GM23338 (cell line): ENCODE results near the gene RAD51B. TPM values are rescaled to one million over a fixed set of nuclear protein-coding genes. Genes with fewer than 3 reads are reported as not detected.

ENCODE experiments used
- ATAC-seq: fragments of 200-7000 bp; cut with Tn5 transposase; 3 replicates; pipeline ENCODE4 v1.9.1; 2020
- DNase-seq: peaks from one replicate; pipeline ENCODE4 v3.0.0-alpha.2; 2015; ENCODE audit warnings: low spot score
- H2AFZ ChIP-seq: fragments of 200-600 bp; sonication (generic); 2 replicates; pipeline ENCODE4 v1.8.0; 2016; ENCODE audit warnings: antibody characterized with exemption, mild to moderate bottlenecking, moderate library complexity
- H3F3A ChIP-seq: fragments of 200-600 bp; sonication (generic); replicated peaks from 2 replicates; pipeline ENCODE4 v1.8.0; 2017; ENCODE audit warnings: antibody characterized with exemption, mixed run types, low read depth
- H3K27ac ChIP-seq: fragments of 200-600 bp; sonication (generic); 2 replicates; pipeline ENCODE4 v1.6.1; 2016; ENCODE audit warnings: low read depth
- H3K27me3 ChIP-seq: fragments of 200-600 bp; sonication (generic); 2 replicates; pipeline ENCODE4 v1.8.0; 2016; ENCODE audit warnings: mild to moderate bottlenecking, mixed run types, moderate library complexity; ENCODE audit not compliant: insufficient read depth
- H3K36me3 ChIP-seq: fragments of 200-600 bp; sonication (generic); 2 replicates; pipeline ENCODE4 v1.8.0; 2016; ENCODE audit warnings: mild to moderate bottlenecking; ENCODE audit not compliant: insufficient read depth
- H3K4me1 ChIP-seq: fragments of 200-600 bp; sonication (generic); 2 replicates; pipeline ENCODE4 v1.8.0; 2016; ENCODE audit warnings: mild to moderate bottlenecking, moderate library complexity; ENCODE audit not compliant: insufficient read depth
- H3K4me2 ChIP-seq: fragments of 200-600 bp; sonication (generic); 2 replicates; pipeline ENCODE4 v1.7.1; 2017; ENCODE audit warnings: mixed run types
- H3K4me3 ChIP-seq: fragments of 200-600 bp; sonication (generic); 2 replicates; pipeline ENCODE4 v1.6.1; 2016; ENCODE audit warnings: mixed run types
- H3K79me2 ChIP-seq: fragments of 200-600 bp; sonication (generic); replicated peaks from 2 replicates; pipeline ENCODE4 v1.8.0; 2017; ENCODE audit warnings: mild to moderate bottlenecking; ENCODE audit not compliant: insufficient read depth
- H3K9me2 ChIP-seq: fragments of 200-600 bp; sonication (generic); 2 replicates; pipeline ENCODE4 v1.8.0; 2017; ENCODE audit not compliant: insufficient read depth
- H4K20me1 ChIP-seq: fragments of 200-600 bp; sonication (generic); replicated peaks from 2 replicates; pipeline ENCODE4 v1.8.0; 2017; ENCODE audit warnings: mild to moderate bottlenecking; ENCODE audit not compliant: insufficient read depth
- H3K27ac Mint-ChIP-seq: 2 replicates; pipeline ENCODE4 v1.8.0; 2020; ENCODE audit warnings: inconsistent platforms, mild to moderate bottlenecking, moderate library complexity, mixed read lengths
- H3K27me3 Mint-ChIP-seq: 3 replicates; pipeline ENCODE4 v1.8.0; 2022; ENCODE audit warnings: low read depth, mild to moderate bottlenecking, moderate library complexity, mixed read lengths, inconsistent platforms; ENCODE audit not compliant: insufficient read depth, poor library complexity
- H3K36me3 Mint-ChIP-seq: 3 replicates; pipeline ENCODE4 v1.8.0; 2021; ENCODE audit warnings: low read depth, mild to moderate bottlenecking, inconsistent platforms, moderate library complexity, mixed read lengths
- H3K4me1 Mint-ChIP-seq: 3 replicates; pipeline ENCODE4 v1.8.0; 2020; ENCODE audit warnings: mild to moderate bottlenecking, inconsistent platforms, mixed read lengths
- H3K4me3 Mint-ChIP-seq: 3 replicates; pipeline ENCODE4 v1.8.0; 2021; ENCODE audit warnings: moderate library complexity, mild to moderate bottlenecking, inconsistent platforms, mixed read lengths
- H3K9me3 Mint-ChIP-seq: 3 replicates; pipeline ENCODE4 v1.8.0; 2020; ENCODE audit warnings: moderate library complexity, mild to moderate bottlenecking, inconsistent platforms, mixed read lengths
- CREB1 ChIP-seq: fragments of 250-450 bp; sonication (Bioruptor Pico); IDR thresholded peaks from 2 replicates; pipeline ENCODE4 v1.5.0; 2020; ENCODE audit warnings: low read depth, mild to moderate bottlenecking, moderate library complexity
- ETS1 ChIP-seq: IDR thresholded peaks from 2 replicates; pipeline ENCODE4 v1.6.1; 2016; ENCODE audit warnings: antibody characterized with exemption
- JUNB ChIP-seq: IDR thresholded peaks from one replicate; pipeline ENCODE4 v1.6.1; 2016; ENCODE audit warnings: antibody characterized with exemption; ENCODE audit not compliant: unreplicated experiment
- POLR2AphosphoS5 ChIP-seq: IDR thresholded peaks from 2 replicates; pipeline ENCODE4 v1.6.1; 2016; ENCODE audit warnings: antibody characterized with exemption, low read depth
- STAT1 ChIP-seq: IDR thresholded peaks from one replicate; pipeline ENCODE4 v1.6.1; 2016; ENCODE audit warnings: antibody characterized with exemption; ENCODE audit not compliant: unreplicated experiment
- ZNF114 ChIP-seq: fragments of 250-450 bp; sonication (Bioruptor Pico); IDR thresholded peaks from 2 replicates; pipeline ENCODE4 v1.5.0; 2020; ENCODE audit warnings: mild to moderate bottlenecking, moderate library complexity
- ZNF462 ChIP-seq: fragments of 250-450 bp; sonication (Bioruptor Pico); IDR thresholded peaks from 2 replicates; pipeline ENCODE4 v1.5.0; 2020; ENCODE audit warnings: mild to moderate bottlenecking, moderate library complexity
- polyA plus RNA-seq: library from polyadenylated mRNA; unstranded; fragments of >200 nt; fragmentation: Nextera tagmentation; extraction: Ambion mirVana; gene quantifications from 2 replicates; pipeline ENCODE4 v1.2.1, GENCODE V29; 2016
- total RNA-seq: library from RNA; depleted of rRNA; stranded (reverse); fragments of >200 nt; shearing (Covaris generic); gene quantifications from 2 replicates; pipeline ENCODE4 v1.2.3, GENCODE V29; 2014

The RAD51B gene
- total and polyA plus RNA-seq, 2 experiments from 2014 or later, result 15.7 to 29.1 TPM

- TF ChIP-seq ZNF462 (CRISPR knock-in tag), result no peak
- no peak for TF ChIP-seq ZNF114 (CRISPR knock-in tag)
- no peak for TF ChIP-seq CREB1 (CRISPR knock-in tag)
- TF ChIP-seq ETS1, result no peak
- TF ChIP-seq STAT1, result no peak
- TF ChIP-seq JUNB, result no peak
- TF ChIP-seq POLR2AphosphoS5, result no peak
These were observed 876.3 kb downstream of the RAD51B start (continued) for GRCh38 chr14:68695856-68696255.

- Histone ChIP-seq H3F3A (no peaks in the 10 kb centered on the region), H2AFZ (no peak overlapping the region), H3K79me2 (no peaks in the 10 kb centered on the region), H3K4me3 (no peak overlapping the region), H3K4me1 (peaks cover 4% of the 10 kb centered on the region; the same call in 1 of the 2 replicates), H3K9me2 (0 out of 2 replicates have a peak, but pooled peaks cover 8% of the 10 kb centered on the region), H3K27ac (no peak overlapping the region), H3K4me2 (no peak overlapping the region), H3K27me3 (no peaks in the 10 kb centered on the region), H4K20me1 (no peaks in the 10 kb centered on the region), H3K36me3 (no peaks in the 10 kb centered on the region)
- no peak overlapping the region for H3K27ac Mint-ChIP-seq
- H3K9me3 Mint-ChIP-seq, result peaks cover 19% of the 10 kb centered on the region
- peaks cover 9% of the 10 kb centered on the region for H3K27me3 Mint-ChIP-seq
- no peak overlapping the region for H3K4me3 Mint-ChIP-seq
- no peak for ATAC-seq
- H3K4me1 Mint-ChIP-seq, result peaks cover 10% of the 10 kb centered on the region
- peaks cover 4% of the 10 kb centered on the region; the same call in 1 of the 3 replicates for H3K36me3 Mint-ChIP-seq
- DNase-seq, result no peak
- TF ChIP-seq CREB1 (CRISPR knock-in tag) (no peak), ETS1 (no peak), JUNB (no peak), ZNF462 (CRISPR knock-in tag) (no peak), ZNF114 (CRISPR knock-in tag) (no peak)
These were observed 876.7 kb downstream of the RAD51B start for GRCh38 chr14:68696266-68696665.
